ENCODE results near the gene COX20.

DNA sequence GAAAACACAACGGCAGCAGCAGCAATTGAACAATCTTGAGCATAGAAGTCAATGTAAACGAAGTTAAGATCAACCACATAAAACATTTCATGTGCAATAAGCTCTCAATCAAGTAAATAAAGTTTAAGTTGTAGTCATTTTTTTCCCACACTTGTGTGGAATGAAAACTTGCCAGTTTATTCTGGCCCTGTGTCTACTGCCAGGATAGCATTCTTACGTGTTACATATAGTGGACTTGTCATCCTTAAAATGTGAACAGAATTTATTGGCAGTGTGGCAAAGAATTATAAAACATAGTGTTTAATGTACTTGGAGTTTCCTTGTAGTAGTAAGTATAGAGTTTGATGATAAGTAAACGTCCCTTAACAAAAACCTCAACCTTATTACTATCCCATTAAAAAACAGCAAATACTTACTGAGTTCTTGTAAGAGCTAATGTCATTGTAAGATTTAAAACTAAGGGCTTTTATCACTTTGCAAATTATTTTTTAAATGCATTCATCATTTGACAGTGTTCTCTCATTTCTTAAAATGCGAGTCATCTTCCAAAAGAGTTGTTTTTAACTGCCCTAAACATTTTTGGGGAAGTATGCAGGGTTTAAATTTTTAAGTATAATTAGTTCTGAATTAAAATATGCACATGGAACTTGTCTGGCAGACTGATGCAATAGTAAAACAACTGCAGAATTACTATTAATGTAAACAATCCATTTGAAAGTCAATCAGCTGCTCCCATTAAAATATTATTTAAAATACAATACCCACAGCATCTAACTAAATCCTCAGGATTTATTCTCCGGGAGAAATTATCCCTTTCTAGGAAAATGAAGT, 7.9 kb downstream of the COX20 start:
- no peak for TF ChIP-seq POLR2AphosphoS5 (IDR thresholded peaks at IDR 0.05; ENCODE audit: low read depth, low read length)
- TF ChIP-seq TAF1 (IDR thresholded peaks at IDR 0.05; ENCODE audit: borderline replicate concordance, insufficient read depth, low read length) = no peak
- TF ChIP-seq, protein P1, sequence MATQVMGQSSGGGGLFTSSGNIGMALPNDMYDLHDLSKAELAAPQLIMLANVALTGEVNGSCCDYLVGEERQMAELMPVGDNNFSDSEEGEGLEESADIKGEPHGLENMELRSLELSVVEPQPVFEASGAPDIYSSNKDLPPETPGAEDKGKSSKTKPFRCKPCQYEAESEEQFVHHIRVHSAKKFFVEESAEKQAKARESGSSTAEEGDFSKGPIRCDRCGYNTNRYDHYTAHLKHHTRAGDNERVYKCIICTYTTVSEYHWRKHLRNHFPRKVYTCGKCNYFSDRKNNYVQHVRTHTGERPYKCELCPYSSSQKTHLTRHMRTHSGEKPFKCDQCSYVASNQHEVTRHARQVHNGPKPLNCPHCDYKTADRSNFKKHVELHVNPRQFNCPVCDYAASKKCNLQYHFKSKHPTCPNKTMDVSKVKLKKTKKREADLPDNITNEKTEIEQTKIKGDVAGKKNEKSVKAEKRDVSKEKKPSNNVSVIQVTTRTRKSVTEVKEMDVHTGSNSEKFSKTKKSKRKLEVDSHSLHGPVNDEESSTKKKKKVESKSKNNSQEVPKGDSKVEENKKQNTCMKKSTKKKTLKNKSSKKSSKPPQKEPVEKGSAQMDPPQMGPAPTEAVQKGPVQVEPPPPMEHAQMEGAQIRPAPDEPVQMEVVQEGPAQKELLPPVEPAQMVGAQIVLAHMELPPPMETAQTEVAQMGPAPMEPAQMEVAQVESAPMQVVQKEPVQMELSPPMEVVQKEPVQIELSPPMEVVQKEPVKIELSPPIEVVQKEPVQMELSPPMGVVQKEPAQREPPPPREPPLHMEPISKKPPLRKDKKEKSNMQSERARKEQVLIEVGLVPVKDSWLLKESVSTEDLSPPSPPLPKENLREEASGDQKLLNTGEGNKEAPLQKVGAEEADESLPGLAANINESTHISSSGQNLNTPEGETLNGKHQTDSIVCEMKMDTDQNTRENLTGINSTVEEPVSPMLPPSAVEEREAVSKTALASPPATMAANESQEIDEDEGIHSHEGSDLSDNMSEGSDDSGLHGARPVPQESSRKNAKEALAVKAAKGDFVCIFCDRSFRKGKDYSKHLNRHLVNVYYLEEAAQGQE (IDR thresholded peaks at IDR 0.05; ENCODE audit: insufficient read depth in 1 of 2, low read depth in 2 of 2, low read length in 2 of 2) = no peak
